Measurements from ENCODE around the gene STK32B.
"Not testable (repeated sequence)": the region's sequence is repeated elsewhere in the genome, so short reads cannot be mapped to it uniquely, and the experiment has no call there.

The STK32B gene

DNA sequence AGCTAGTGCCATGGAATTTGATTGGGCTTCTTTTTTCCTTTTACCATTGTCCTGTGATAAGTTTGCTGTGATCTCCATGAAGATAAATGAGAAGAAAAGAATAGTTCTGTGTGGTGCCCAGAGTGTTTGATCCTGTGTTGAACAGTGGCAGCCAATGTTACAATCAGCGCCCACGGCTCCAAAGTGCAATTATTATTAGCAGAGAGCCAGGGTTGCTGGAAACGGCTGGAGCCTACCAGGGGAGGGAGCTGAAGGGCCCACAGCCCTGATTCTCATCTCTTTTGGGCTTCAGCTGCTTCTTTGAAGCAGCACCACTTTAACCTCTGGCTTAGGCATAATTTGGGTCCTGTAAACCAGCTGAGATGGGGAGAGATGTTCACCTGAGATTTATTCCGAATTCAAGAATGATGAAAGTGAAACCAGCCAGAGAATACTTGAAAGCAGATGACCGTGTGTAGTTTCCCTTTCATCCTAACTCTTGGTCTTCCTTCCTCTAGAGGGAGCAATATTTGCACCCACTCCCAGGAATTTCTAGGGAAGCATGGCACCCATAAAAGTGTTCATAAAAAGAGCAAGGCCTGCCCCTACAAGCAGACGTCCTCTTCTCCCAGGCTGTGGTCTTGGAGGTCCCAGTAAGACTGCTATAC is 358.8 kb downstream of the STK32B start:
- no peak for DNase-seq

- no peak for DNase-seq
Observed at GRCh38 chr4:5412296-5412695, 361.0 kb downstream of the STK32B start.

GRCh38 chr4:5412751-5413150 is 361.5 kb downstream of the STK32B start:
- no peak for DNase-seq

DNA sequence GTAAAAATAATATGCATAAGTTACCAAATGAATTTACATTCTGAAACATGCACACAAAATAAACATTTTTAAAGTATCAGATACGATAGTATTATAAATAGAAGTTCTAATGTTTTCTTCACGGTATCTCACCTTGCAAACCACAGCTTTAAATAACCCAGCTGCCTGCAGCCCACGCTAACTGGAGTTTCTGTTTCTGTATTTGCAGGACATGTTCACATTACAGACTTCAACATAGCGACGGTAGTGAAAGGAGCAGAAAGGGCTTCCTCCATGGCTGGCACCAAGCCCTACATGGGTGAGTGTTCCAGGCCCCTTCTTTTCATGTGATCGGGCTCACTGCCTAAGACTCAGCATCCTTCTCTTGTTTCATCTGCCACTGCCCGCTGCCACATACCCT is 365.4 kb downstream of the STK32B start:
- no peak for DNase-seq

DNA sequence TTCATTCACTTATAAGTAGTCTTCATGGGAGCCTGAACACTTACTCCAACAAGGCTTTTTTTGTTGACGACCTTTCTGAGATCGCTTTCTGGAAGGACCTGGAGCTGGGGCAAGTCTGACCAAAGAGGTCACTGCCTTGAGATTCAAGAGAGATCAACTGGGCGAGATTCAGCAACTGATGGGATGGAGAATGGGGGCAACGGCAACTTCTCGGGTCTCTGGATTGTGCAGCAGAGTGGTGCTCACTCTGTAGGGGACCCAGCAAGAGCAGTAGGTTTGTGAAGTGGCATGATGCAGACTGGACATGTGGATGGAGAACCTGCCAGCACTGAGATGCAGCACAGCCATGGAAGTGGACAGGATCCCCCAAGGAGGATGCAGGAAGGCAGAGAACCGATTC is 369.0 kb downstream of the STK32B start:
- DNase-seq, result no peak

DNA sequence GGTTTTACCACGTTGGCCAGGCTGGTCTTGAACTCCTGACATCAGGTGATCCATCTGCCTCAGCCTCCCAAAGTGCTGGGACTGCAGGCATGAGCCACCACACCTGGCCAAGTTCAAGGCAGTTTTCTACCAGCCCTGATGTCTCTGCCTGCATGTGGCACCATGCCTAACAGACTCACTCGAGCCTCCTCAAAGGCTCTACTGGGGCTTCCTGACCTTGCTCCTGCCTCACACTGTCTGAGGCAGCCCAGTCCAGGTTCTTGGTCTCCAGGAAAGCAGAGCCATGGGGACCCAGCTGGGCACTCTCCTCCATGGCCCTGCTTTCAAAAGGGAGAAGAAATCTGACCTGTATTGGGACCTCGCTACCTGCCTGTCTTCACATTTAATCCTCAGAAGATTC is 370.1 kb downstream of the STK32B start:
- no peak for DNase-seq

DNA sequence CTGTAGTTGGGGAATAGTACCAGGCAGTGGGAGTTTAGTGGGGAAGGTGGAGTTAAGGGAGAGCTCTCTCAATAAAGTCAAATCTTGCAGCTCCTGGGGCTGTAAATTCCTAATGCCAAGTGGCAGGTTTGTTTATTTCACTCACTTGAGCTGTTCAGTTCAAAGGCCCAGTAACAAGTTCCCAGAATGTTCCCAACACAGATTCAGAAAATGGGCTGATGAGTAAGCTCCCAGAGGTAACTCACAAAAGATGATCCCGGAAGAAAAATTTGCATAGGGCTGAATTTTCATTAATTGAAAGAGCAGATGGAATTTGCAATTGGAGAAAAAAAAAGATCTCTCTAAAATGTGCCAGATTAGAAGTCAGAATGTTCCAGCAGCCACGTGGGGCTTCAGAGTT is 370.9 kb downstream of the STK32B start:
- no peak for DNase-seq

DNA sequence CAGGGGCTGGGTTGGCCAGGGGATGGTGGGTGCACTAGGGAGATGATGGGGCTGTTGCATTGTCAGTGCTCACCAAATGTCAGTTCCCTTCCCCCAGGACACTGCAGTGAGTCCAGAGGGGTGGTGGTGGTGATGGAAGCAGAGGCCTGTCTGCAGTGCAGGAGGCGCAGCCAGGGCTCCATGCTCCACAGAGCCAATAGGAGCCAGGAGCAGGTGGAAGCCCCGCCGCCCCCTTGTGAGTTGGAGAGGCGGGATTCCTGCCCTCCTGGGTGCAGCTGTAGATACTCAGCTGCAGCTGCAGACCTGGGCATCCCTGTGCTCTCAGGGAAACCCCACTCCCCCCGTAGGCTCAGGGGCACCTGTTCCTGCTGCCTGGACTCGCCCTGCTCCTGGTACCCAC is 372.4 kb downstream of the STK32B start:
- no peak for DNase-seq

GRCh38 chr4:5424211-5424610 is 372.9 kb downstream of the STK32B start:
- no peak for DNase-seq

- DNase-seq, result no peak
Observed at GRCh38 chr4:5424901-5425300, 373.6 kb downstream of the STK32B start.

- DNase-seq, result no peak
Observed at GRCh38 chr4:5429747-5430146, 378.5 kb downstream of the STK32B start.

DNA sequence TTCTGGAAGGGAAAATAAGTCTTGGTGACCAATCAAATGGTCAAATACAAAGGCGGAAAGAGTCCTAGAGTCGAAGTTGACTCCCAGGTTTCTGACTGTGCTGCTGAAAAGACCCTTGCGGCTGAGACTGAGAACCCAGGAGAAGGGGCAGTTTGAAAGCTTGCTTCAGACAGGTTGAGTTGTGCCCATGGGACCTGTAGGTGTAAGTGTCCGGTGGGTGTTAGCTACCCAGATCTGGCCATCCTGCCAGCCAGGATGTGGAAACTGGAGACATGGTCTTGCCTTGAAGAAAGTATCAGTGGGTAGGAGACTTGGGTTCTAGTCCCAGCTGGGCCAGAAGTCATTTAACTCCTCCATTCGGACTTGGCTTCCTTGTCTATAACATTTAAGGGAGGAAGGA is 381.9 kb downstream of the STK32B start:
- no peak for DNase-seq

- no peak for DNase-seq
Observed at GRCh38 chr4:5435201-5435600, 383.9 kb downstream of the STK32B start.

DNA sequence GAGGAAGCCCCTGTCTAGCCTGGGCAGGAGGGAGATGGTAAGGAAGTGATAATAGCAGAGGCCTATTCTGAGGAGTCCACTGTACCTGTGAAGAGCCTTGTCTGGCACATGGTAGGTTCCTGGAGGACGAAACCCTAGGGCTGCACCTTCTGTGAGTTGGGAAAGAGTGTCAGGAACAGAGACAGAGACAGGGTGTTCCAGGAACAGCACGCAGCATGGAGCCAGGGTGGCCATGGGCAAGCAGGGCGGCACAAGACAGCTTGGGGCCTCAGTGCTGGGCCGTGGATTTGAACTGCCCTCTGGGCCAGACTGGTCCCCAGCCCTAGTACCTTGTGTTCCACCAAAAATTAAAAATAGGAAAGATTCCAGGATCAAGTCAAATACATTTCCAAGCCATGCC is 384.5 kb downstream of the STK32B start:
- DNase-seq, result no peak

- DNase-seq, result not testable (repeated sequence)
Observed at GRCh38 chr4:5443976-5444802, 392.9 kb downstream of the STK32B start.

DNA sequence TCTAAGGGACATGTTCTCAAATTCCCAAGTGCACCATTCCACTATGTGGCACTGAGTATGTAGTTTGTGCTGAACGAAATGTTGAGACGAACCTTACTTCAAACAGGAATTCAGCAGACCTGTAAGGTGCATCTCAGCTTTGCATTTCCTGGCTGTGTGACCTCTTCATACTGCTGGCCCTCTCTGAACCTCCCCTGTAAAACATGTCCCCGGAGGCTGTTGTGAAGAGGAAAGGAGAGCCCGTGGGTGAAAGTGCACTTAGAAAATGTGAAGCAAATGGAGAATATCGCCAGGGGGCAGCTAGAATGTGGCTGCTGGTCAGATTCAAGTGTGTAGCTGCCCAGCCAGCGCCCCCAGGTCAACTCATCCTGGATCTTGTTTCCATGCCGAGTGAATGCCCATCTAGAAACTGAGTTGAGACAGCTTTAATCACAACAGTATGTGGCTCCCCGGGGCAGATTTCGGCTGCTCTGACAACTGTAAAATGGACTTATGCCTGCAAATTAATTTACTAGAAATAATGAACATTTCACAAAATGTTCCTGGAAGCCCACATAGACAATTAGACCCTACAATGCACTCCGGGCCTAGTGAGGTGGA is 393.7 kb downstream of the STK32B start:
- DNase-seq, result no peak

DNA sequence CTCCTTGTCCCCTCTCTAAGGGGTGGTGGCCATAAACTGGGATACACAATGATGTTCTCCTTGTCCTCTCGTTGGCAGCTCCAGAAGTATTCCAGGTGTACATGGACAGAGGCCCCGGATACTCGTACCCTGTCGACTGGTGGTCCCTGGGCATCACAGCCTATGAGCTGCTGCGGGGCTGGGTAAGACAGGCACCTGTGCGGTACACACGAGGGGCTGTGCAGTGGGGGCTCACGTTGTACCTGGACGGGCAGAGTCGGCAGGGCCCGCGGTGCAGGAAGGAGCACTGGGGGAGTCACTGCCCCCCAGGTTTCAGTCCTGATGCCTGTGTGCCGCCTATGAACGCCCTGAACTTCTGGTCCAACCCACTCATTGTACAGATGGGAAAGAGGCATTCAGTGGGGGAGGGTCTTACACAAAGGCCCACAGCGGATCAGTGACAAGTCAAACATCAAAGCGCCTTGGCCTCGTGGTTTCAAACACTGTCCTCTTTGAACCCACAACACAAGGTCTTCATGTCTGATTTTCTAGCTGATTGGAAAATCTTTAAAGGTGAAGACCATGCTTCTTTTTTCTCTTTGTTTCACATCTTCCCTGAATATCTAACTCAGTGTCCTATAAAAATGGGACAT is 395.4 kb downstream of the STK32B start:
- no peak for DNase-seq

GRCh38 chr4:5447755-5448154 is 396.5 kb downstream of the STK32B start:
- DNase-seq, result no peak

GRCh38 chr4:5448221-5448620 is 396.9 kb downstream of the STK32B start:
- DNase-seq, result no peak

DNA sequence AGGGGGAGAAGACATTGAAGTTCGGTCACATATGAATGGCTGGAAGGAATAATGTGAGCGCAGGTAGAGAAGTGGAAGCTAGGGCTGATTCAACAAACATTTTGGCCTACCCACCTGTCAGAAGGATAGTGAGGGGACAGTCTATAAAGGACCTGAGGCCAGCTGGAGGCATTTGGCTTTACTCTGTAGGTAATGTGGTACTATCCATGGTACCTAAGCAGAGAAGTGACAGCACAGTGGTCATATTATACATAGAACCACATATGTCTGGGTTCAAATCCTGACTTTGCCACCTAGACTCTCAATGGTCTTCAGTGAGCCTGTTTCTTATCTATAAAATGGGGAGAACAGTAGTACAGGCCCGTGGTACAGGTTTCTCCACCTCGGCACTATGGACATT is 400.0 kb downstream of the STK32B start:
- DNase-seq, result no peak

GRCh38 chr4:5452156-5452555 is 400.9 kb downstream of the STK32B start:
- DNase-seq, result no peak

GRCh38 chr4:5455003-5455585 is 403.8 kb downstream of the STK32B start:
- DNase-seq, result no peak

- no peak for DNase-seq
Observed at GRCh38 chr4:5456296-5456845, 405.1 kb downstream of the STK32B start.
